Measurements from ENCODE around the gene CFAP73.

GRCh38 chr12:113196582-113196981 is 47.1 kb downstream of the CFAP73 start:
- TF ChIP-seq CTCF (IDR thresholded peaks at IDR 0.05 in 8 of 11, conservative IDR thresholded peaks at IDR 0.05 in 3 of 11) (no peak), POLR2A (IDR thresholded peaks at IDR 0.05) (no peak)
